ENCODE data around the gene AARSD1. TPM values are rescaled to one million over a fixed set of nuclear protein-coding genes. Genes with fewer than 3 reads are reported as not detected.
"Not testable (repeated sequence)": the region's sequence is repeated elsewhere in the genome, so short reads cannot be mapped to it uniquely, and the experiment has no call there.

AARSD1 gene
- total RNA-seq, 1 donor from 2014 or later: 3.8 TPM

DNA sequence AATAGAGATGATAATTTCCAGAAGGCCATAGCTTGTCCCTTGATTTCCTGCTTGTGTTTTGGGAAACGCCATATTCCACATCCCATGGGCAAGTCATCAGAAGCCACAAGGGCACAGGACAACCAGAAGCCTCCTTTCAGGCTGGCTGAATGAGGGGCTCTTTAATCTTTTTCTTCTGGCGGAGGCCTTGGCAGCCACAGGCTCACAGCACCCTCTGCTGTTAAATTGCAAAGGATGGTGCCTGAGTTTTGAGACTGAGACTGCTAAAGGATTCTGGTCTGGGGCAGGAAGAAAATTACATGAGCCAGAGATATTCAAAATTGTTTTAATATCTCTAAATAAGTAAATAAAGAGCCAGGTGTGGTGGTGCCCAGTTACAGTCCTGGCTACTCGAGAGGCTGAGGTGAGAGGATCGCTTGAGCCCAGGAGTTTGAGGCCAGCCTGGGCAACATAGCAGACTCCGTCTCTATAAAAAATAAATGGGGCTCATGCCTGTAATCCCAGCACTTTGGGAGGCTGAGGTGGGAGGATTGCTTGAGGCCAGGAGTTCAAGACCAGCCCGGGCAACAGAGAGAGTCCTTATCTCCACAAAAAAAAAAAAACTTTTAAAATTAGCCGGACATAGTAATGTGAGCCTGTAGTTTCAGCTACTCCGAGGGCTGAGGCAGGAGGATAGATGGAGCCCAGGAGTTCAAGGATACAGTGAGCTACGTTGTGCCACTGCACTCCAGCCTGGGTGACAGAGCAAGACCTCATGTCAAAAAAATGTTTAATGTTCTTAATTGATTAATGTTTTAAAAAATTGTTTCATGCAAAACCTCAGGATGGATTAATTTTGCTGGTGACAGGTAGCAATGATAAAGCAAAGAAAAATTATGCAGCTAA lies 26.3 kb downstream of the AARSD1 start:
- TF ChIP-seq, protein P1, sequence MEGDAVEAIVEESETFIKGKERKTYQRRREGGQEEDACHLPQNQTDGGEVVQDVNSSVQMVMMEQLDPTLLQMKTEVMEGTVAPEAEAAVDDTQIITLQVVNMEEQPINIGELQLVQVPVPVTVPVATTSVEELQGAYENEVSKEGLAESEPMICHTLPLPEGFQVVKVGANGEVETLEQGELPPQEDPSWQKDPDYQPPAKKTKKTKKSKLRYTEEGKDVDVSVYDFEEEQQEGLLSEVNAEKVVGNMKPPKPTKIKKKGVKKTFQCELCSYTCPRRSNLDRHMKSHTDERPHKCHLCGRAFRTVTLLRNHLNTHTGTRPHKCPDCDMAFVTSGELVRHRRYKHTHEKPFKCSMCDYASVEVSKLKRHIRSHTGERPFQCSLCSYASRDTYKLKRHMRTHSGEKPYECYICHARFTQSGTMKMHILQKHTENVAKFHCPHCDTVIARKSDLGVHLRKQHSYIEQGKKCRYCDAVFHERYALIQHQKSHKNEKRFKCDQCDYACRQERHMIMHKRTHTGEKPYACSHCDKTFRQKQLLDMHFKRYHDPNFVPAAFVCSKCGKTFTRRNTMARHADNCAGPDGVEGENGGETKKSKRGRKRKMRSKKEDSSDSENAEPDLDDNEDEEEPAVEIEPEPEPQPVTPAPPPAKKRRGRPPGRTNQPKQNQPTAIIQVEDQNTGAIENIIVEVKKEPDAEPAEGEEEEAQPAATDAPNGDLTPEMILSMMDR (IDR thresholded peaks at IDR 0.05): peak; percentile 45 to 78 (median 50)
- H3K4me1 ChIP-seq: no peaks in the 10 kb centered on the region
- H3K4me3 ChIP-seq: no peak overlapping the region
- no peak overlapping the region for H3K27ac ChIP-seq
- H3K27me3 ChIP-seq: no peaks in the 10 kb centered on the region
- H3K36me3 ChIP-seq: no peaks in the 10 kb centered on the region
- DNase-seq (ENCODE audit: low spot score in 2 of 2): no peak
- intact Hi-C loops (cut with DNase I): loop anchor here (1.0 to 2.0 kb wide), 2 partner anchors 95 to 217 kb away; no protein-coding TSS in a partner anchor
- no peaks in the 10 kb centered on the region for H3K9me3 ChIP-seq

GRCh38 chr17:42929497-42929844 lies 34.8 kb downstream of the AARSD1 start:
- H3K36me3 ChIP-seq: no peaks in the 10 kb centered on the region
- no peaks in the 10 kb centered on the region for H3K9me3 ChIP-seq
- H3K27me3 ChIP-seq: no peaks in the 10 kb centered on the region
- no peak for DNase-seq (ENCODE audit: low spot score in 2 of 2)
- no peaks in the 10 kb centered on the region for H3K4me1 ChIP-seq
- TF ChIP-seq, protein P1 (IDR thresholded peaks at IDR 0.05): no peak
- H3K27ac ChIP-seq: peak overlapping the region; percentile 12 to 47
- no peak overlapping the region for H3K4me3 ChIP-seq
- intact Hi-C loops (cut with DNase I): loop anchor here (1.0 to 5.0 kb wide), 3 partner anchors 37 to 86 kb away; partner anchors contain the start of gene AOC3

- Histone ChIP-seq H3K9me3 (no peaks in the 10 kb centered on the region), H3K36me3 (no peaks in the 10 kb centered on the region), H3K27me3 (no peaks in the 10 kb centered on the region), H3K4me3 (peak overlapping the region in 1 of 2 donors; percentile 11), H3K4me1 (no peaks in the 10 kb centered on the region), H3K27ac (peak overlapping the region; percentile 47 to 71)
- peak; percentile 15 to 80 for DNase-seq (ENCODE audit: low spot score in 2 of 2)
- TF ChIP-seq, protein P1 (IDR thresholded peaks at IDR 0.05): peak; percentile 69 to 79 (median 76)
- intact Hi-C loops (cut with DNase I): loop anchor here (1.0 to 5.0 kb wide), 3 partner anchors 37 to 86 kb away; partner anchors contain the start of gene AOC3
Observed at GRCh38 chr17:42928714-42929496, 35.3 kb downstream of the AARSD1 start.

DNA sequence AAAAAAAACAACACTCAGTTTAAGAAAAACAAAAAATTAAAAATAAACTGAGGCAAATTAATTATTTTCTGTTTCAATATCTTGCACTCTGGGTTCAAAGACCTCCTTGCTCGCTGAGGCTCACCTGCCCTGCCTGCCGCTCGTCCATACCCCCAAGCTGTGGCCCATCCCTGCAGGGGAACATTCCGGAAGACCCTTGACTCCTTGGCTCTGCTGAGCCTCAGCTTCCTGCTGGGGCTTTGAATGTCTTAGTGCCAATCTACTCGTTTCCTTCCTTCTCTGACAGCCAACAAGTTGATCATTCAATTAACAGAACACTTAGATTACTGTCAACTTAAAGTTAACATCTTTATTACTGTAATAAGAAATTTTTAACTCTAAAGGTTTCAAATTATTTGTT lies 39.4 kb downstream of the AARSD1 start:
- TF ChIP-seq, protein P1 (IDR thresholded peaks at IDR 0.05): no peak
- Histone ChIP-seq H3K4me3 (no peak overlapping the region), H3K36me3 (no peaks in the 10 kb centered on the region), H3K27me3 (no peaks in the 10 kb centered on the region), H3K4me1 (peaks cover 0 to 9% of the 10 kb centered on the region in 2 donors), H3K9me3 (no peaks in the 10 kb centered on the region), H3K27ac (no peak overlapping the region)
- DNase-seq (ENCODE audit: low spot score in 2 of 2): no peak
- intact Hi-C loops (cut with DNase I): loop anchor here (5.0 kb wide), 1 partner anchor 33 kb away; no protein-coding TSS in a partner anchor

- H3K27me3 ChIP-seq; H3K4me3 ChIP-seq; H3K4me1 ChIP-seq; intact Hi-C loops (cut with DNase I); H3K36me3 ChIP-seq; H3K9me3 ChIP-seq; DNase-seq (ENCODE audit: low spot score in 2 of 2): not testable (repeated sequence)
- peak overlapping the region in 1 of 2 donors; percentile 22 for H3K27ac ChIP-seq
Observed at GRCh38 chr17:42923472-42923871, 40.8 kb downstream of the AARSD1 start.

All from ascending aorta (tissue), 2 donors.